Activated naive CD4-positive, alpha-beta T cell treated with anti-CD3 and anti-CD28 coated beads for 36 hours (primary cell): Measurements from ENCODE around the gene TTLL11. TPM values are rescaled to one million over a fixed set of nuclear protein-coding genes. Genes with fewer than 3 reads are reported as not detected.
A peak's percentile ranks its signal among the peaks of the same experiment; 100 is the strongest.
"Not testable (repeated sequence)": the region's sequence is repeated elsewhere in the genome, so short reads cannot be mapped to it uniquely, and the experiment has no call there.

Experiments used
- CTCF ChIA-PET: fragments of 350-600 bp; sonication (Branson Sonifier 250); formaldehyde crosslinking; loops from one replicate; lab custom pipeline; 2021; ENCODE audit warnings: antibody characterized with exemption; lab: Charles Lee
- DNase-seq: peaks from one replicate; pipeline ENCODE4 v3.0.0-alpha.2; 2020
- H3K27ac Mint-ChIP-seq: one replicate; pipeline ENCODE4 v1.8.0; 2021; ENCODE audit warnings: mild to moderate bottlenecking, mixed read lengths
- H3K27me3 Mint-ChIP-seq: one replicate; pipeline ENCODE4 v1.8.0; 2021; ENCODE audit warnings: low read depth, mixed read lengths
- H3K36me3 Mint-ChIP-seq: one replicate; pipeline ENCODE4 v1.8.0; 2021; ENCODE audit warnings: low read depth, mixed read lengths
- H3K4me1 Mint-ChIP-seq: one replicate; pipeline ENCODE4 v1.8.0; 2021; ENCODE audit warnings: low read depth, mixed read lengths
- H3K4me3 Mint-ChIP-seq: one replicate; pipeline ENCODE4 v1.8.0; 2021; ENCODE audit warnings: mild to moderate bottlenecking, moderate library complexity, mixed read lengths
- H3K9me3 Mint-ChIP-seq: one replicate; pipeline ENCODE4 v1.8.0; 2021; ENCODE audit warnings: mixed read lengths
- intact Hi-C: fragments of 100-400 bp; cut with micrococcal nuclease; formaldehyde crosslinking; loops from one replicate; pipeline ENCODE4 v1.15.1; 2023
- total RNA-seq, 2 experiments: library from RNA; stranded (reverse); gene quantifications; one replicate each; pipeline ENCODE4 v1.2.3, GENCODE V29; 2021

Gene TTLL11
- total RNA-seq, 2 experiments from 2014 or later, result 0.84 to 0.86 TPM

- CTCF ChIA-PET, result not testable (repeated sequence)
Observed at GRCh38 chr9:121792476-121792875, 300.6 kb downstream of the TTLL11 start.

GRCh38 chr9:121790841-121791240 lies 302.3 kb downstream of the TTLL11 start:
- no peak for DNase-seq
- peaks cover 3% of the 10 kb centered on the region for H3K27me3 Mint-ChIP-seq
- no peak overlapping the region for H3K27ac Mint-ChIP-seq
- intact Hi-C loops, result no loop called here
- H3K4me3 Mint-ChIP-seq, result no peak overlapping the region
- H3K9me3 Mint-ChIP-seq, result no peaks in the 10 kb centered on the region
- no peaks in the 10 kb centered on the region for H3K4me1 Mint-ChIP-seq
- CTCF ChIA-PET, result no interaction called here
- no peaks in the 10 kb centered on the region for H3K36me3 Mint-ChIP-seq

More at GRCh38 chr9:121792476-121792875, 300.6 kb downstream of the TTLL11 start:
- H3K27ac Mint-ChIP-seq, intact Hi-C loops, H3K4me1 Mint-ChIP-seq, H3K27me3 Mint-ChIP-seq, H3K4me3 Mint-ChIP-seq, H3K9me3 Mint-ChIP-seq, H3K36me3 Mint-ChIP-seq, DNase-seq: not testable (repeated sequence)

DNA sequence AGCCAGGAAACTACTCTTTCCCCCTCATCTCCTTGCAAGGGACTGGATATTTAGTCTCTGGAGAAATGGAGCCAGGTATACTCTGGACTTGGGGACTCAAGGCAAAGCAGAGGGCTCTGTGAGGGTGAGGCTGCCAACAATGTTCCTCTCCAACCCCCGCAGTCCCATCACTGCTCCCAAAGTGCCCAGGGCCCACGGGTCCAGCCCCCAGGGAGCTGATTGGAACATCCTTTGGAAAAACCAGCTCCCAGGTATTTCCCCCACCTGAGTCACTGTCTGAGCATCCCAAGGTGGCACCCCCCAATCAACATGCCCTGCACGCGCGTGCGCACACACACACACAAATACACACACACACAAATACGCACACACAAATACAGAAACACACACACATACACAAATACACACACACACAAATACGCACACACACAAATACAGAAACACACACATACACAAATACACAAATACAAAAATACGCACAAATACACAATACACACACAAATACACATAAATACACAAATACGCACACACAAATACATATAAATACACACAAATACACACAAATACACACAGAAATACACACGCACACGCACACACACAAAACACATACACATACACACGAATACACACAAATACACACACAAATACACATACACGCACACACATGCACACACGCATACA lies 304.3 kb downstream of the TTLL11 start:
- intact Hi-C loops, result no loop called here
- no peak overlapping the region for H3K4me3 Mint-ChIP-seq
- no peaks in the 10 kb centered on the region for H3K9me3 Mint-ChIP-seq
- H3K27ac Mint-ChIP-seq, result no peak overlapping the region
- no peak for DNase-seq
- CTCF ChIA-PET, result interaction anchor here (0.6 kb wide), 1 partner anchor 14 kb away, joined by 3 read pairs; no protein-coding TSS in a partner anchor
- no peaks in the 10 kb centered on the region for H3K36me3 Mint-ChIP-seq
- peaks cover 3% of the 10 kb centered on the region for H3K4me1 Mint-ChIP-seq
- peaks cover 3% of the 10 kb centered on the region for H3K27me3 Mint-ChIP-seq

DNA sequence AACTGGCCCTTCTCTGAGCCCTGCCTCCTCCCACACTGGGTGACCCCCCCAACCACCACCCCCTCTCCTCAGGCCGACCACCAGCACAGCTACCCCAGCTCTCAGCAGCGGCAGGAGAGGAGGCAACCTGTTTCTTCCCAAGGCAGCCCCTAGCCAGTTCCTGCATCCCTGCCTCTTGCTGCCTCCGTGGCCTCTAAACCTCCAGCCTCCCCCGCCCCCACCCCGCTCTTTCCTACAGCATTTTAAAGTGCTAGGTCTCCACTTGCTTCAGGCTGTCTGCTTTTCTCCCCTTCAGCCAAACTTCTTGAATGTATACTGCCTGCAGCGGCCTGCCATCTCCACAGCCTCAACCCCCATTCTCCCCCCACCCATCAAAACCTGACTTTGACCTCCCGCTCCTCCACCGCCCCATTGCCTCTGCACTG lies 306.1 kb downstream of the TTLL11 start:
- intact Hi-C loops, result no loop called here
- Mint-ChIP-seq H3K4me3 (no peak overlapping the region), H3K4me1 (peaks cover 11% of the 10 kb centered on the region), H3K27ac (no peak overlapping the region), H3K36me3 (no peaks in the 10 kb centered on the region), H3K27me3 (peaks cover 6% of the 10 kb centered on the region), H3K9me3 (no peaks in the 10 kb centered on the region)
- no peak for DNase-seq
- CTCF ChIA-PET, result interaction anchor here (0.6 kb wide), 1 partner anchor 170 kb away, joined by 3 read pairs; no protein-coding TSS in a partner anchor

- CTCF ChIA-PET, result interaction anchor here (0.6 kb wide), 1 partner anchor 171 kb away, joined by 3 read pairs; no protein-coding TSS in a partner anchor
- H3K9me3 Mint-ChIP-seq, result no peaks in the 10 kb centered on the region
- H3K27me3 Mint-ChIP-seq, result peaks cover 6% of the 10 kb centered on the region
- no peak overlapping the region for H3K4me3 Mint-ChIP-seq
- H3K4me1 Mint-ChIP-seq, result peaks cover 11% of the 10 kb centered on the region
- no peak overlapping the region for H3K27ac Mint-ChIP-seq
- no peak for DNase-seq
- H3K36me3 Mint-ChIP-seq, result no peaks in the 10 kb centered on the region
- intact Hi-C loops, result no loop called here
Observed at GRCh38 chr9:121786543-121786948, 306.6 kb downstream of the TTLL11 start.

DNA sequence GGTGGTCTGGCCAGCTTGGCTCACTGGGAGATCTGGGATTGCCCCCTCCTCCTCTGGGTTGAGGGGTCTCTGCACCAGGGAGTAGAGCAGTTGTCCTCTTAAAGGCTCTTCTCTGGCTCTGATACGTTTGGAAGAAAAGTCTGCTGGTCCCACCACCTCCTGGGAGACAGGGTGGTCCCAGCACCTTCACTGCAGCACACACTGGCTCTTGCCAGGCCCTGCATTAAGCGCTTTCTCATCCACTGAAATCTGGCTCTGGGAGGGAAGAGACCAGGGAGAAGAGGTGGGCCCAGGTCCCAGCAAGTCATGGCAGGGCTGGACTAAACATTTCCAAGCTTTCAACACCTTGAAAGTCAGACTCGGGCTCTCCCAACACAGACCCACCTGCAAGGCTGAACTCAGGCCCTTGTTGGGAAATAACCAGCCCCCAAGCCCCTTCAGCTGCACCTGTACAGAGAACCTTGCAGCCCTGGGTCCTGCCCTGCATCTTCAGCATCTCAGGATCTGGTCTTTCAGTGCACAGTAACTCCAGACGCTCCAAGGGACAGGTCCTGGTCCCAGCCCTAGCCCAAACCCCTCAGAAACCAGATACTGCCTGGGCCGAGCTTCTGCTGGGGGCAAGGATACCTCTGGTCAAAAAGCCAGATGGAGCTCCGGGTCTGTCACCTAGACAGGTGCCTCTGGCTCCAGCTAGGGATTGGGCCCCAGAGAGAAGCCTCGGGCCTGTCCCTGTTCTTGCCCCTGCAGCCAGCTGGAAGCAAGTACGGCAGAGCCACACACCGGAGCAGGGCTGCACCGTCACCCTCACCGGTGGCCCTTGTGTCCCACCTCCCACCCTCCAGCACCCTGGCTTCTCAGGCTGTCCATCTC lies 307.2 kb downstream of the TTLL11 start:
- CTCF ChIA-PET, result interaction anchor here (0.8 kb wide), 1 partner anchor 102 kb away, joined by 4 read pairs; no protein-coding TSS in a partner anchor
- DNase-seq, result no peak
- Mint-ChIP-seq H3K27me3 (peaks cover 6% of the 10 kb centered on the region), H3K4me1 (peaks cover 11% of the 10 kb centered on the region), H3K36me3 (no peaks in the 10 kb centered on the region), H3K4me3 (no peak overlapping the region), H3K27ac (no peak overlapping the region), H3K9me3 (no peaks in the 10 kb centered on the region)
- intact Hi-C loops, result no loop called here

- intact Hi-C loops, result no loop called here
- no peaks in the 10 kb centered on the region for H3K9me3 Mint-ChIP-seq
- H3K27me3 Mint-ChIP-seq, result peaks cover 6% of the 10 kb centered on the region
- H3K36me3 Mint-ChIP-seq, result no peaks in the 10 kb centered on the region
- H3K27ac Mint-ChIP-seq, result no peak overlapping the region
- DNase-seq, result no peak
- H3K4me1 Mint-ChIP-seq, result peaks cover 11% of the 10 kb centered on the region
- H3K4me3 Mint-ChIP-seq, result no peak overlapping the region
- CTCF ChIA-PET, result interaction anchor here (0.7 to 0.8 kb wide), 2 partner anchors 101 to 208 kb away, joined by 3 to 4 read pairs; no protein-coding TSS in a partner anchor
Observed at GRCh38 chr9:121784731-121785411, 308.2 kb downstream of the TTLL11 start.

GRCh38 chr9:121783521-121784507 lies 309.3 kb downstream of the TTLL11 start:
- H3K36me3 Mint-ChIP-seq, result no peaks in the 10 kb centered on the region
- no peak overlapping the region for H3K4me3 Mint-ChIP-seq
- peaks cover 6% of the 10 kb centered on the region for H3K27me3 Mint-ChIP-seq
- peaks cover 4% of the 10 kb centered on the region for H3K9me3 Mint-ChIP-seq
- peaks cover 11% of the 10 kb centered on the region for H3K4me1 Mint-ChIP-seq
- DNase-seq, result peak; percentile 10
- H3K27ac Mint-ChIP-seq, result no peak overlapping the region
- intact Hi-C loops, result no loop called here
- CTCF ChIA-PET, result no interaction called here

DNA sequence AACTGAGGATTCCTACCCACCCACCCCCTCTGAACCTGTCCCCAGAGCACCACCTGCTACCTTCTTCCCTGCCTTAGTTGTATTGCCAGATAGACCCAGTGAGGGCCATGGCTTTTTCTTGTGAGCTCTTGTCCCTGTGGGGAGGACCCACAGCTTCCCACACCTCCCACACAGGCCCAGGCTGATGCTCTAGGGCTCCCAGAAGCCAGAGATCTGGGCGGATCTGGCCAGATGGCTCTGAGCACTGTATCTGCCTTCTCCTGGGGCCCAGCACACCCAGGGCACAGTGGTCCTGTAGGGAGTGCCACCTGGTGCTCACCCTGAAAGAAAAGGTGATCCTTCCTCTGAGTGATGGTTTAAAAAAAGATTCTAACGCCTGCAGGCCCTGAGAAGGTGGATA lies 310.0 kb downstream of the TTLL11 start:
- no peaks in the 10 kb centered on the region for H3K36me3 Mint-ChIP-seq
- intact Hi-C loops, result no loop called here
- peaks cover 6% of the 10 kb centered on the region for H3K9me3 Mint-ChIP-seq
- no peak overlapping the region for H3K4me3 Mint-ChIP-seq
- no peak overlapping the region for H3K27ac Mint-ChIP-seq
- CTCF ChIA-PET, result no interaction called here
- peaks cover 11% of the 10 kb centered on the region for H3K4me1 Mint-ChIP-seq
- DNase-seq, result no peak
- peaks cover 6% of the 10 kb centered on the region for H3K27me3 Mint-ChIP-seq

GRCh38 chr9:121782514-121783110 lies 310.5 kb downstream of the TTLL11 start:
- intact Hi-C loops, result no loop called here
- Mint-ChIP-seq H3K4me1 (peaks cover 11% of the 10 kb centered on the region), H3K4me3 (no peak overlapping the region), H3K36me3 (no peaks in the 10 kb centered on the region), H3K27me3 (peaks cover 6% of the 10 kb centered on the region), H3K27ac (no peak overlapping the region), H3K9me3 (peaks cover 6% of the 10 kb centered on the region)
- CTCF ChIA-PET, result no interaction called here
- no peak for DNase-seq
